Liver (tissue), 10 donors: ENCODE results near the gene TSC1. TPM values are rescaled to one million over a fixed set of nuclear protein-coding genes. Genes with fewer than 3 reads are reported as not detected.

Experiments used
- DNase-seq: peaks from one replicate; pipeline ENCODE4 v3.0.0-alpha.2; 2017; ENCODE audit warnings: low spot score
- H3K27ac ChIP-seq, 2 donors: one replicate each; pipeline ENCODE4 v1.7.0; 2013; ENCODE audit warnings: inconsistent platforms in 2 of 2, low read length in 2 of 2, control low read depth in 1 of 2, low read depth in 1 of 2, mild to moderate bottlenecking in 1 of 2
- H3K27me3 ChIP-seq, 4 donors: one replicate each; pipeline versions ENCODE4 v1.6.1 to v1.7.0; 2013; ENCODE audit warnings: low read length in 3 of 4, inconsistent platforms in 1 of 4, mild to moderate bottlenecking in 1 of 4, moderate library complexity in 1 of 4; ENCODE audit not compliant: control insufficient read depth in 4 of 4, insufficient read depth in 4 of 4
- H3K36me3 ChIP-seq, 4 donors: one replicate each; pipeline versions ENCODE4 v1.6.1 to v1.7.0; 2013; ENCODE audit warnings: low read length in 3 of 4, mild to moderate bottlenecking in 3 of 4, low read depth in 1 of 4, moderate library complexity in 1 of 4; ENCODE audit not compliant: control insufficient read depth in 4 of 4, insufficient read depth in 3 of 4
- H3K4me1 ChIP-seq, 4 donors: one replicate each; pipeline versions ENCODE4 v1.6.1 to v1.7.0; 2013; ENCODE audit warnings: low read length in 3 of 4, mild to moderate bottlenecking in 3 of 4, moderate library complexity in 1 of 4; ENCODE audit not compliant: control insufficient read depth in 4 of 4, insufficient read depth in 4 of 4
- H3K4me3 ChIP-seq, 3 donors: one replicate each; pipeline versions ENCODE4 v1.6.1 to v1.7.0; 2013; ENCODE audit warnings: low read length in 3 of 3, control low read depth in 1 of 3, low read depth in 1 of 3, mild to moderate bottlenecking in 1 of 3
- H3K9ac ChIP-seq, 2 donors: one replicate each; pipeline ENCODE4 v1.7.0; 2013; ENCODE audit warnings: low read length in 2 of 2, mild to moderate bottlenecking in 2 of 2, moderate library complexity in 2 of 2, control low read depth in 1 of 2, low read depth in 1 of 2
- H3K9me3 ChIP-seq, 4 donors: one replicate each; pipeline versions ENCODE4 v1.6.1 to v1.7.0; 2013; ENCODE audit warnings: low read length in 3 of 4; ENCODE audit not compliant: control insufficient read depth in 4 of 4
- EGR1 ChIP-seq, 2 donors: IDR thresholded peaks; 2 replicates each; pipeline ENCODE4 v1.6.1; 2016 to 2018; ENCODE audit warnings: antibody characterized with exemption in 2 of 2, low read depth in 2 of 2
- FOXA2 ChIP-seq: IDR thresholded peaks from 2 replicates; pipeline ENCODE4 v1.6.1; 2016; ENCODE audit warnings: antibody characterized with exemption
- JUND ChIP-seq, 2 donors: IDR thresholded peaks; 2 replicates each; pipeline ENCODE4 v1.6.1; 2016; ENCODE audit warnings: antibody characterized with exemption in 2 of 2
- RAD21 ChIP-seq, 2 donors: IDR thresholded peaks; 2 replicates each; pipeline ENCODE4 v1.6.1; 2016; ENCODE audit warnings: antibody characterized with exemption in 2 of 2, mild to moderate bottlenecking in 2 of 2
- RXRA ChIP-seq, 2 donors: IDR thresholded peaks; 2 replicates each; pipeline ENCODE4 v1.6.1; 2017 to 2018; ENCODE audit warnings: antibody characterized with exemption in 2 of 2, mild to moderate bottlenecking in 1 of 2
- TAF1 ChIP-seq: conservative IDR thresholded peaks from 2 replicates; pipeline ENCODE4 v1.6.1; 2016; ENCODE audit warnings: antibody characterized with exemption, mild to moderate bottlenecking
- WGBS: extraction: QIAGEN DNeasy Blood & Tissue Kit; methylation state at CpG from one replicate; pipeline ENCODE4 v1.1.7; 2013; 5-methylcytosine and 5-hydroxymethylcytosine counted together
- polyA plus RNA-seq, 2 donors: library from polyadenylated mRNA; stranded (reverse) in 1 of 2; unstranded in 1 of 2; fragments of 200-250 nt in 1 of 2; fragments of >200 nt in 1 of 2; fragmentation: Nextera tagmentation in 1 of 2; extraction: Ambion mirVana in 1 of 2; gene quantifications; one replicate each; pipeline versions ENCODE4 v1.2.1 to v1.2.3, GENCODE V29; 2013 to 2015
- small RNA-seq: library from RNA; depleted of rRNA; stranded (forward); fragments of <200 nt; gene quantifications from one replicate; pipeline ENCODE3, GENCODE V24; 2014
- total RNA-seq, 2 donors: library from RNA; depleted of rRNA; stranded (reverse); fragments of >200 nt; gene quantifications; one replicate each; pipeline ENCODE4 v1.2.3, GENCODE V29; 2014
- TF ChIP-seq, protein P1 (sequence below): IDR thresholded peaks from 2 replicates; pipeline ENCODE4 v1.6.1; 2016; ENCODE audit warnings: antibody characterized with exemption, mild to moderate bottlenecking
- donor health status: healthy.
- donor health status: healthy.
- donor health status: healthy.
- donor health status: healthy.
- donor health status: healthy.

Gene TSC1
- total and polyA plus RNA-seq, 4 donors, result 4.6 to 33.5 (median 15.6) TPM

DNA sequence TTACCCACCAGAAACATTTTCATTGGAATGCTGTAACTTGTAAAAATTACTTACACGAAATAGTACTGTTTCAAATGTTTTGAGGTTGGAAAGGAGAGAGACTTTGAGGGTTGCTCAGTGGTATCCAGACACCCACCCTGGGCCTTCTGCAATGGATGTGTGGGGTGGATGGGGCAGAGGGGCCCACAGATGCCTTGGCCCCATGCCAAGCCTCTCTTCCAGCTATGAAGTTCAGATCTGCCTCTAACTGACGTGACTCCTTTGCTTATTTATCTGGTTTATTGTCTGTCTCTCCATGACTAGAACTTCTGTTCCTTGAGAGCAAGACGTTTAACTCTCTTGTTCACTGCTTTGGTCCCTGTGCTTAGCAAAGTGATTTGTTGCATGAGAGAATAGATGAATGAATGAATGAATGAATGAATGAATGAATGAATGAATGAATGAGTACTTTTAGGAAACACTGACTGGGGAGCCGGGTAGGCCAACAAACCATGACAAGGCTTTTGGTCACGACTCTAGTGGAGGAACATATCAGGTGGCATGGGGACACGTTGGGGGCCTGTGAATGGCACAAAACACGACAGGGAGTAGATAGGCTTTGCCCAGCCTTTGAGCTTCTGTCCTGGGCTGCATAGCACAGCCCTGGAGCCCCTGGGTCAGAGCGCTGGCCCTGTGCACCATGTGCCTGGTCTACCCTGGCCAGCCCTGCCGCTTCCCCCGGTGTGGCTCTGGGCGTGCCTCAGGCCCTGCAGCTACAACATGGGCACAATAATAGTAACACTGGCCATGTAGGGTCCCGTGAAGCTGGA, 98.1 kb downstream of the TSC1 start (continued):
- TF ChIP-seq, protein P1, sequence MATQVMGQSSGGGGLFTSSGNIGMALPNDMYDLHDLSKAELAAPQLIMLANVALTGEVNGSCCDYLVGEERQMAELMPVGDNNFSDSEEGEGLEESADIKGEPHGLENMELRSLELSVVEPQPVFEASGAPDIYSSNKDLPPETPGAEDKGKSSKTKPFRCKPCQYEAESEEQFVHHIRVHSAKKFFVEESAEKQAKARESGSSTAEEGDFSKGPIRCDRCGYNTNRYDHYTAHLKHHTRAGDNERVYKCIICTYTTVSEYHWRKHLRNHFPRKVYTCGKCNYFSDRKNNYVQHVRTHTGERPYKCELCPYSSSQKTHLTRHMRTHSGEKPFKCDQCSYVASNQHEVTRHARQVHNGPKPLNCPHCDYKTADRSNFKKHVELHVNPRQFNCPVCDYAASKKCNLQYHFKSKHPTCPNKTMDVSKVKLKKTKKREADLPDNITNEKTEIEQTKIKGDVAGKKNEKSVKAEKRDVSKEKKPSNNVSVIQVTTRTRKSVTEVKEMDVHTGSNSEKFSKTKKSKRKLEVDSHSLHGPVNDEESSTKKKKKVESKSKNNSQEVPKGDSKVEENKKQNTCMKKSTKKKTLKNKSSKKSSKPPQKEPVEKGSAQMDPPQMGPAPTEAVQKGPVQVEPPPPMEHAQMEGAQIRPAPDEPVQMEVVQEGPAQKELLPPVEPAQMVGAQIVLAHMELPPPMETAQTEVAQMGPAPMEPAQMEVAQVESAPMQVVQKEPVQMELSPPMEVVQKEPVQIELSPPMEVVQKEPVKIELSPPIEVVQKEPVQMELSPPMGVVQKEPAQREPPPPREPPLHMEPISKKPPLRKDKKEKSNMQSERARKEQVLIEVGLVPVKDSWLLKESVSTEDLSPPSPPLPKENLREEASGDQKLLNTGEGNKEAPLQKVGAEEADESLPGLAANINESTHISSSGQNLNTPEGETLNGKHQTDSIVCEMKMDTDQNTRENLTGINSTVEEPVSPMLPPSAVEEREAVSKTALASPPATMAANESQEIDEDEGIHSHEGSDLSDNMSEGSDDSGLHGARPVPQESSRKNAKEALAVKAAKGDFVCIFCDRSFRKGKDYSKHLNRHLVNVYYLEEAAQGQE, result no peak
- TF ChIP-seq EGR1 (IDR thresholded peaks at IDR 0.05; ENCODE audit: low read depth in 2 of 2) (no peak), FOXA2 (no peak), RXRA (IDR thresholded peaks at IDR 0.05) (no peak)

DNA sequence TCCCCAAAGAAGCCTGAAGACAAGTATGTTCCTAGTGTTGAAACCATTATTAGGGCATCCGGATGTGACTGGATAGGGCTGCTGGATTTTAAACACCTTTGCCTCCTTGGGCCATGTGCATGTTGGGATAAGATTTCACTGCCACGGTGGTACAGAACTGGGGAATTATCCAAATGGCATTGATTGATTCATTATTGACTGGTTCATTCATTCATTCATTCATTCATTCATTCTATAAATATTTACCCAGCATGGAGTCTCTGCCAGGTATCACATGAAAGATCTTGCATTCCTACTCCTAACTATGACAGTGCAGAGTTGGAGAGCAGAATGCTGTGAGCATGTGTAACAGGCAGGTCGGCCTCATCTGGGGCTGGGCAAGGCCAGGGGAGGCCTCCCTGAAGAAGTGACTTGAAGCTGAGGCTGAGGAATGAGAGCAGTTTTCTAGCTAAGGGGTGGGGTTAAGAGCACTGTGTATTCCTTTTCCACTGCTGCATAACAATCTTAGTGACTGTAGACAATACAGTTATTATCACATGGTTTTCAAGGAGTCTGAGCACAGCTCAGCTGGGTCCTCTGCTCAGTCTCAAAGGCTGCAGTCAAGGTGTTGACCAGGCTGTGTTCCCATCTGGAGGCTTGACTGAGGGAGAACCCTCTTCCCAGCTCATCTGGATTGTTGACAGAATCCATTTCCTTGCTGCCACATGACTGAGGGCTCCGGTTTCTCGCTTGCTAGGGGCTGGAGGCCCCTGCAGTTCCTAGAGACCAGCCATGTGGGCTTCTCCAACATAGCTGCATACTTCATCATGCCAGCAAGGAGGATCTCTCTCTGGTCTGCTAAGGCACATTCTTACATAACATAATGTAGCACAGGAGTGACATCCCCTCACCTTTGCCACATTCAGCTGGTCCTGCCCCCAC, 102.0 kb downstream of the TSC1 start:
- Histone ChIP-seq H3K4me3 (no peak overlapping the region), H3K27ac (no peak overlapping the region), H3K4me1 (no peaks in the 10 kb centered on the region), H3K27me3 (no peaks in the 10 kb centered on the region), H3K9ac (no peak overlapping the region), H3K9me3 (no peaks in the 10 kb centered on the region), H3K36me3 (no peaks in the 10 kb centered on the region)
- DNase-seq, result no peak
- WGBS, result 91% methylated on average over 5 of the region's 5 CpGs
- TF ChIP-seq TAF1, result no peak
- no peak for TF ChIP-seq RAD21 (IDR thresholded peaks at IDR 0.05)
- TF ChIP-seq JUND (IDR thresholded peaks at IDR 0.05), result no peak

Small RNA genes lying within 50 kb of the gene (small RNA-seq; reads per million reads assigned to genes)
- gene AL593851.1 (not detected), gene MIR548AW (not detected), gene RNU7-21P (not detected)

Other genes starting within 250 kb of the TSC1 start
- gene AK8, start 66.3 kb downstream of the TSC1 start, total RNA-seq, result under 1 TPM; 0.08 to 0.14 TPM
- under 1 TPM; 0.07 to 0.26 TPM for gene AK8, start 66.3 kb downstream of the TSC1 start, polyA plus RNA-seq
- under 1 TPM; 0.67 to 0.84 TPM for gene SPACA9, start 65.7 kb downstream of the TSC1 start, total RNA-seq
- gene SPACA9, start 65.7 kb downstream of the TSC1 start, polyA plus RNA-seq, result 1 to 10 TPM; 1.1 to 1.3 TPM
- gene GFI1B, start 34.1 kb upstream of the TSC1 start, total RNA-seq, result 10 to 100 TPM in 1 of 2 donors, not detected in 1; 53.6 TPM
- gene GFI1B, start 34.1 kb upstream of the TSC1 start, polyA plus RNA-seq, result under 1 TPM in 1 of 2 donors, not detected in 1; 0.05 TPM
- gene GTF3C5, start 86.4 kb upstream of the TSC1 start, total RNA-seq, result 10 to 100 TPM; 20.9 to 26.2 TPM
- gene GTF3C5, start 86.4 kb upstream of the TSC1 start, polyA plus RNA-seq, result 10 to 100 TPM; 13.2 to 15.5 TPM
- gene CEL, start 117.4 kb upstream of the TSC1 start, total RNA-seq, result under 1 TPM; 0.09 to 0.25 TPM
- gene CEL, start 117.4 kb upstream of the TSC1 start, polyA plus RNA-seq, result under 1 TPM in 1 of 2 donors, not detected in 1; 0.08 TPM
- 10 to 100 TPM in 1 of 2 donors, 1 to 10 TPM in 1; 9.5 to 19.0 TPM for gene RALGDS, start 176.6 kb upstream of the TSC1 start, total RNA-seq
- gene RALGDS, start 176.6 kb upstream of the TSC1 start, polyA plus RNA-seq, result 1 to 10 TPM; 1.3 to 5.0 TPM
- gene GBGT1, start 219.3 kb upstream of the TSC1 start, total RNA-seq, result 10 to 100 TPM in 1 of 2 donors, 1 to 10 TPM in 1; 3.4 to 25.7 TPM
- 1 to 10 TPM in 1 of 2 donors, under 1 TPM in 1; 0.33 to 1.2 TPM for gene GBGT1, start 219.3 kb upstream of the TSC1 start, polyA plus RNA-seq